HTR-8/SVneo (cell line): Measurements from ENCODE around the gene GRID2IP.
"Not testable (repeated sequence)": the region's sequence is repeated elsewhere in the genome, so short reads cannot be mapped to it uniquely, and the experiment has no call there.

Source experiments
- DNase-seq: peaks from one replicate; pipeline ENCODE4 v3.0.0; 2011; ENCODE audit warnings: low spot score, mixed read lengths; ENCODE audit not compliant: insufficient read length
- FAIRE-seq: peaks from 2 replicates; lab custom pipeline; 2011; peaks lifted over from hg19 to GRCh38; lab: Jason Lieb, UNC

GRID2IP gene

GRCh38 chr7:6551016-6551511, at the start of gene GRID2IP:
Gene GRID2IP, minus strand, starts transcription at chr7:6551461. Its CDS starts 25 bp downstream, at chr7:6551436.
- FAIRE-seq (no peak), DNase-seq (no peak)

- DNase-seq (no peak), FAIRE-seq (no peak)
These were observed 48.8 kb upstream of the GRID2IP start for GRCh38 chr7:6600093-6600492.

GRCh38 chr7:6590645-6591110, 39.4 kb upstream of the GRID2IP start:
- peak; percentile 74 for DNase-seq
- no peak for FAIRE-seq

- FAIRE-seq (peak; percentile 86), DNase-seq (peak; percentile 91)
These were observed 38.8 kb upstream of the GRID2IP start, which contains the start of gene INTS15 for GRCh38 chr7:6589829-6590644. Gene INTS15, plus strand, starts transcription at chr7:6590021. Its CDS starts 263 bp downstream, at chr7:6590284.

GRCh38 chr7:6589151-6589828, 38.0 kb upstream of the GRID2IP start:
- DNase-seq: no peak
- no peak for FAIRE-seq

- DNase-seq (no peak), FAIRE-seq (no peak)
These were observed 37.3 kb upstream of the GRID2IP start for GRCh38 chr7:6588566-6588965.

GRCh38 chr7:6585746-6586432, 34.6 kb upstream of the GRID2IP start:
- FAIRE-seq, DNase-seq: not testable (repeated sequence)

- DNase-seq: no peak
- no peak for FAIRE-seq
These were observed 28.2 kb upstream of the GRID2IP start for GRCh38 chr7:6579446-6579845.

GRCh38 chr7:6578114-6579084, 27.1 kb upstream of the GRID2IP start:
- DNase-seq (no peak), FAIRE-seq (no peak)

- peak; percentile 93 for FAIRE-seq
- peak; percentile 100 for DNase-seq
These were observed 26.3 kb upstream of the GRID2IP start, which contains the start of gene ZDHHC4 for GRCh38 chr7:6577369-6578113. Gene ZDHHC4, plus strand, starts transcription at chr7:6577454. Its CDS starts 3,108 bp downstream, at chr7:6580562.

- not testable (repeated sequence) for FAIRE-seq, DNase-seq
These were observed 25.7 kb upstream of the GRID2IP start for GRCh38 chr7:6576867-6577368.

GRCh38 chr7:6576024-6576866, 25.0 kb upstream of the GRID2IP start:
- DNase-seq (no peak), FAIRE-seq (no peak)

- no peak for FAIRE-seq
These were observed 24.2 kb upstream of the GRID2IP start for GRCh38 chr7:6575281-6576023.

GRCh38 chr7:6571160-6571779, 20.0 kb upstream of the GRID2IP start:
- DNase-seq (no peak), FAIRE-seq (peak; percentile 62)

More at GRCh38 chr7:6575281-6576023, 24.2 kb upstream of the GRID2IP start:
- no peak for DNase-seq

- no peak for DNase-seq
- FAIRE-seq: no peak
These were observed 16.6 kb upstream of the GRID2IP start for GRCh38 chr7:6567886-6568285.

GRCh38 chr7:6565655-6566054, 14.4 kb upstream of the GRID2IP start:
- FAIRE-seq: no peak
- no peak for DNase-seq
